Omental fat pad (tissue), 4 donors: ENCODE data around the gene ZPR1. TPM values are rescaled to one million over a fixed set of nuclear protein-coding genes. Genes with fewer than 3 reads are reported as not detected.

Experiments
- ATAC-seq: fragments of 150-250 bp; one replicate; pipeline ENCODE4 v1.9.1; 2016; ENCODE audit warnings: mild to moderate bottlenecking, moderate library complexity; ENCODE audit not compliant: low FRiP score
- DNase-seq: peaks from one replicate; pipeline ENCODE4 v3.0.0-alpha.2; 2019; ENCODE audit warnings: low spot score
- total RNA-seq, 4 donors: library from RNA; depleted of rRNA; stranded (reverse); fragments of >200 nt; gene quantifications; one replicate each; pipeline ENCODE4 v1.1.0, GENCODE V29; 2016
- TF ChIP-seq, protein P1 (sequence below), 3 donors: fragments of 450-650 bp; IDR thresholded peaks; one replicate each; pipeline ENCODE4 v1.5.1; 2016 to 2017; ENCODE audit warnings: antibody characterized with exemption in 3 of 3, mild to moderate bottlenecking in 3 of 3, moderate library complexity in 2 of 3

ZPR1 gene
- total RNA-seq, 4 donors from 2014 or later, result 23.5 to 83.9 (median 54.6) TPM

DNA sequence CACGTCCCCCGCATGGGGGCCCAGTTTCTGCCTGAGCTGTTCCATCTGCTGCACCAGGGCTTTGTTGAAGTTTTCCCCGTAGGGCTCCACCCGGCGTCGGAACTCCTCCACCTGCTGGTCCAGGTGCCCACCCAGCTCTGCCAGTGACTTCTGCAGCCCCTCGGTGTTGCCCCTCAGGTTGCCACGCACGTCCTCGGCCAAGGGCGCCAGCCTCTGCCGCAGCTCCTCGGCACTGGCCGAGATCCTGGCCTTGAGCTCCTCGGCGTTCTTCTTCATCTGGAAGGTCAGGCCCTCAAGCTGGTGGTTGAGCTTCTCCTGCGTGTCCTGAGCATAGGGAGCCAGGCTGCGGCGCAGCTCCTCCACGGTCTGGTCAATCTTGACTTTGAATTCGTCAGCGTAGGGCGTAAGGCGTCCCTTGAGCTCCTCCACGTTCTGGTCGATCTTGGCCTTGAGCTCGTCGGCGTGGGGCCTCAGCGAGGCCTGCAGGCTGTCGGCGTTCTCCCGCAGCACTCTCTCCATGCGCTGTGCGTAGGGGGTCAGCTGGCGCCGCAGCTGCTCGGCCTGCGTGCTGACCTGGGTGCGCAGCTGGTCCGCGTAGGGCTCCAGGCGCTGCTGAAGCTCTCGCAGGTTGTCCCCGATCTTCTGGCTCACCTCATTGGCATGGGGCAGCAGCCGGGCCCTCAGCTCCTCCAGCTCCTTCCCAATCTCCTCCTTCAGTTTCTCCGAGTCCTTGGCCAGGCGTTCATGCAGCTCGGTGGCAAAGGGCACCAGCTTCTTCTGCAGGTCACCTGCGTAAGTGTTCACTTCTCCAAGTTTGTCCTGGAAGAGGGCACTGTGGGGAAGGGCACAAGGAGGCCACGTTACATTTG, 33.5 kb upstream of the ZPR1 start:
- TF ChIP-seq, protein P1, sequence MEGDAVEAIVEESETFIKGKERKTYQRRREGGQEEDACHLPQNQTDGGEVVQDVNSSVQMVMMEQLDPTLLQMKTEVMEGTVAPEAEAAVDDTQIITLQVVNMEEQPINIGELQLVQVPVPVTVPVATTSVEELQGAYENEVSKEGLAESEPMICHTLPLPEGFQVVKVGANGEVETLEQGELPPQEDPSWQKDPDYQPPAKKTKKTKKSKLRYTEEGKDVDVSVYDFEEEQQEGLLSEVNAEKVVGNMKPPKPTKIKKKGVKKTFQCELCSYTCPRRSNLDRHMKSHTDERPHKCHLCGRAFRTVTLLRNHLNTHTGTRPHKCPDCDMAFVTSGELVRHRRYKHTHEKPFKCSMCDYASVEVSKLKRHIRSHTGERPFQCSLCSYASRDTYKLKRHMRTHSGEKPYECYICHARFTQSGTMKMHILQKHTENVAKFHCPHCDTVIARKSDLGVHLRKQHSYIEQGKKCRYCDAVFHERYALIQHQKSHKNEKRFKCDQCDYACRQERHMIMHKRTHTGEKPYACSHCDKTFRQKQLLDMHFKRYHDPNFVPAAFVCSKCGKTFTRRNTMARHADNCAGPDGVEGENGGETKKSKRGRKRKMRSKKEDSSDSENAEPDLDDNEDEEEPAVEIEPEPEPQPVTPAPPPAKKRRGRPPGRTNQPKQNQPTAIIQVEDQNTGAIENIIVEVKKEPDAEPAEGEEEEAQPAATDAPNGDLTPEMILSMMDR (IDR thresholded peaks at IDR 0.05), result no peak
- DNase-seq (no peak), ATAC-seq (no peak)

DNA sequence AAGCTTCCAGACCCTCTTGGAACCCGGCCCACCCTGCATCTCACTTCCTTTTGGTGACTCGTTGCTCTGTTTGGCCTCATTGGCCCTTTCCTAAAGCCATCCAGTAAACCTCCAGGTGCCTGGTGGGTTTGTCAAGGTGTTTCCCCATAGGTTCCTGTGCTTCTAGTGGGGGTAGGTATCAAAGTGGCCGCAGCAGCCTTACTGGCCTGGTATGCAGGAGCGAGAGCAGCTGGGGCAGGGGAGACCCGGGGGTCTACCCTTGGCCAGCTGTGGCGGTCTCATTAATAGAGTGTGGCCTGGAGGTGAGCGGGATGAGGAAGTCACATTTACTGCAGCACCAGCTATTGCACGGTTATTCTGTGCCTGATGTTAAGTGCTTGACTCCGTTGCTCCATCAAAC, 31.2 kb upstream of the ZPR1 start:
- TF ChIP-seq, protein P1 (IDR thresholded peaks at IDR 0.05), result no peak
- ATAC-seq, result no peak
- DNase-seq, result no peak

DNA sequence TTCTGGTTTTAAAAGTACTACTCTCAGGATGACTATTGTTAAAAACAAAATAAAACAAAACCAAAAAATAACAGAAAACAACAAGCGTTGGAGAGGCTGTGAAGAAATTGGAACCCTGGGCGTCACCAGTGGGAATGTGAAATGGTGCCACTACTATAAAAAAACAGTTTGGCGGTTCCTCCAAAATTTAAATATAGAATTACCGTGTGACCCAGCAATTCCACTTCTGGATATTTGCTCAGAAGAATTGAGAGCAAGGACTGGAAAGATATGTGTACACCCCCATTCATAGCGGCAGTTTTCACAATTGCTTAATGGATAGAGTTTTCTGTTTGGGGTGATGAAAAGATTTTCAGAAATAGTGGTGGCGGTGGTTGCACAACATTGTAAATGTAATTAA, 26.7 kb upstream of the ZPR1 start:
- TF ChIP-seq, protein P1 (IDR thresholded peaks at IDR 0.05), result no peak
- DNase-seq (no peak), ATAC-seq (no peak)

DNA sequence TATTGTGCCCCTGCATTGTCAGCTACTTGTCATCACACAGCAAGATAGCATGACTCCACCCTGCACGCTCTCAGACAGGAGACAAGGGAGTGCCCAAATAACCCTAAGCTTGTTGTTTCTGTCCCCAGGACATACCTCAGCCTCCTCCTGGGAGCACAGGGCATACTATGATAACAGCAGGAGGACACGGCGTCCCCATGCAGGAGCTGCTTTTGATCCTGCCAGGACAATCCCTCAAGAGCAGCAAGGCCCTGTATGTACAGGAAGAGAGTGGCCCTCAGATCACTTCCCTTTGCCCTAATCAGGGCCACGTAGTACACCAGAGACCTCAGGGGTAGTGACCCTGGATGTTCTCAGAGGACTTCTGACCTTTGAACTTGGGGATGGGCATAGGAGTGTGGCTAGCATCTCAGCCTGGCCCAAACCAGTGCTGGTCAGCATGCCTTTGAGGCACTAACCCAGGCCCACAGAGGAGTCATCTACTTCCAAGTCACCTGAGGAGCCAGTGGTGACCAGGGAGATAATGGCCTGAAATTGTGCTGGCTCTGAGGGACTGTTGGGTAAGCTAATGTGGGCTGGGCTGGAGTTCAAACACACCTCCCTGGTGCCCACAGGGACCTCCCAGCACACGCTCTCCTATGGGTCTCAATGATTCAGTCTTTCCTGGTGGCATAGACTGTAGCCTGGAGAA, 26.1 kb upstream of the ZPR1 start:
- DNase-seq (no peak), ATAC-seq (no peak)
- TF ChIP-seq, protein P1 (IDR thresholded peaks at IDR 0.05), result no peak

DNA sequence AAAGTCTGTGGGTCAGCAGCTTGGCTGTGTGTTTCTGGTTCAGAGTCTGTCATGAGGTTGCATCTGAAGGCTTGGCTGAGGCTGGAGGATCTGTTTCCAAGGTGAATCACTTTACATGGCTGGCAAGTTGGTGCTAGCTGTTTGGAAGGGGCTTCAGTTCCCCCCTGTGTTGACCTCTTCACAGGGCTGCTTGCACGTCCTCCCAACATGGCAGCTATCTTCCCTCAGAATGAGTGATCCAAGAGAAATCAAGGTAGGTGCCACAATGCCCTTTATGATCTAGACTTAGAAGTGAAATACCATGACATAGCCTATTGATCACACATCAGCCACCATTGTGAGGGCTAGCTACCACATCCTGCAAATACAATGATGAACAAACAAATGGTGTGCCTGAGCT, 25.3 kb upstream of the ZPR1 start:
- ATAC-seq, result no peak
- DNase-seq, result no peak
- TF ChIP-seq, protein P1 (IDR thresholded peaks at IDR 0.05), result no peak

DNA sequence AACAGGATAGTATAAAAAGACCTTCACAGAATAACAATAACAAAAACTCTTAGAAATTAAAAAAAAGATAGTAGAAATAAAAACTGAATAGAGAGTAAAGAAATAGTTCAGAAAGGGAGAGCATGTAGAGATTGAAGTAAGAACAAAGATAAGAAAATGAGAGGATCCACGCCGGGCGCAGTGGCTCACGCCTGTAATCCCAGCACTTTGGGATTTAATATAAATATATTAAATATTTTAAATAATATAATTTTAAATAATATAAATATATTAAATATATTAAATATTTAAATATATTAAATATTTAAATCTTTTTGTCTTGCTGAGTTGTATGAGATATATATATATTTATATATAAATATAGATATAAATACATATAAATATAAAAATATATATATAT, 24.3 kb upstream of the ZPR1 start:
- DNase-seq (no peak), ATAC-seq (no peak)
- TF ChIP-seq, protein P1 (IDR thresholded peaks at IDR 0.05), result no peak
